T-helper 1 cell (primary cell): ENCODE measurements around the gene ISM2.
"Not testable (repeated sequence)": the region's sequence is repeated elsewhere in the genome, so short reads cannot be mapped to it uniquely, and the experiment has no call there.

Experiments
- DNase-seq, 5 donors: peaks; one replicate each; pipeline ENCODE4 v3.0.0-alpha.2; 2012 to 2020
- total RNA-seq, 4 donors: gene quantifications; one replicate each; lab custom pipeline; 2026; lab: John Stamatoyannopoulos, UW

Gene ISM2
- total RNA-seq: 0 reads per million in 4 donors

GRCh38 chr14:77498120-77498979 lies at the start of gene ISM2:
Gene ISM2, minus strand, starts transcription at chr14:77498816. Its CDS starts 23 bp downstream, at chr14:77498793.
- peak in 3 of 5 donors; percentile 8 to 43 (median 10) for DNase-seq

- no peak for DNase-seq
Observed at GRCh38 chr14:77547512-77548180, 49.0 kb upstream of the ISM2 start.

GRCh38 chr14:77545171-77545570 lies 46.6 kb upstream of the ISM2 start:
- not testable (repeated sequence) for DNase-seq

GRCh38 chr14:77544571-77544970 lies 46.0 kb upstream of the ISM2 start:
- DNase-seq: no peak

- DNase-seq: no peak
Observed at GRCh38 chr14:77543637-77544334, 45.2 kb upstream of the ISM2 start.

- no peak for DNase-seq
Observed at GRCh38 chr14:77543240-77543551, 44.6 kb upstream of the ISM2 start.

- no peak for DNase-seq
Observed at GRCh38 chr14:77542421-77543239, 44.0 kb upstream of the ISM2 start.

- no peak for DNase-seq
Observed at GRCh38 chr14:77541905-77542304, 43.3 kb upstream of the ISM2 start.

- not testable (repeated sequence) for DNase-seq
Observed at GRCh38 chr14:77536951-77537350, 38.3 kb upstream of the ISM2 start.

GRCh38 chr14:77531071-77531470 lies 32.5 kb upstream of the ISM2 start:
- DNase-seq: no peak

- no peak for DNase-seq
Observed at GRCh38 chr14:77529963-77530362, 31.3 kb upstream of the ISM2 start.

GRCh38 chr14:77529213-77529612 lies 30.6 kb upstream of the ISM2 start:
- no peak for DNase-seq

- not testable (repeated sequence) for DNase-seq
Observed at GRCh38 chr14:77528701-77529100, 30.1 kb upstream of the ISM2 start.

GRCh38 chr14:77526266-77526665 lies 27.6 kb upstream of the ISM2 start:
- DNase-seq: no peak

GRCh38 chr14:77524536-77524935 lies 25.9 kb upstream of the ISM2 start:
- no peak for DNase-seq

GRCh38 chr14:77523109-77523508 lies 24.5 kb upstream of the ISM2 start:
- DNase-seq: no peak

- no peak for DNase-seq
Observed at GRCh38 chr14:77520555-77520954, 21.9 kb upstream of the ISM2 start.

GRCh38 chr14:77516126-77516525 lies 17.5 kb upstream of the ISM2 start:
- DNase-seq: no peak

- DNase-seq: no peak
Observed at GRCh38 chr14:77511486-77512162, 13.0 kb upstream of the ISM2 start.

- DNase-seq: no peak
Observed at GRCh38 chr14:77509366-77509765, 10.8 kb upstream of the ISM2 start.

- no peak for DNase-seq
Observed at GRCh38 chr14:77508876-77509275, 10.3 kb upstream of the ISM2 start.

- no peak for DNase-seq
Observed at GRCh38 chr14:77508249-77508648, 9.6 kb upstream of the ISM2 start.
